DMS 273 treated with DMSO at 0.1 percent for 48 hours (cell line): ENCODE data around the gene CD300E.
"Not testable (repeated sequence)": the region's sequence is repeated elsewhere in the genome, so short reads cannot be mapped to it uniquely, and the experiment has no call there.

Source experiments
- DNase-seq: peaks from one replicate; lab custom pipeline; 2025; lab: John Stamatoyannopoulos, UW

Gene CD300E

DNA sequence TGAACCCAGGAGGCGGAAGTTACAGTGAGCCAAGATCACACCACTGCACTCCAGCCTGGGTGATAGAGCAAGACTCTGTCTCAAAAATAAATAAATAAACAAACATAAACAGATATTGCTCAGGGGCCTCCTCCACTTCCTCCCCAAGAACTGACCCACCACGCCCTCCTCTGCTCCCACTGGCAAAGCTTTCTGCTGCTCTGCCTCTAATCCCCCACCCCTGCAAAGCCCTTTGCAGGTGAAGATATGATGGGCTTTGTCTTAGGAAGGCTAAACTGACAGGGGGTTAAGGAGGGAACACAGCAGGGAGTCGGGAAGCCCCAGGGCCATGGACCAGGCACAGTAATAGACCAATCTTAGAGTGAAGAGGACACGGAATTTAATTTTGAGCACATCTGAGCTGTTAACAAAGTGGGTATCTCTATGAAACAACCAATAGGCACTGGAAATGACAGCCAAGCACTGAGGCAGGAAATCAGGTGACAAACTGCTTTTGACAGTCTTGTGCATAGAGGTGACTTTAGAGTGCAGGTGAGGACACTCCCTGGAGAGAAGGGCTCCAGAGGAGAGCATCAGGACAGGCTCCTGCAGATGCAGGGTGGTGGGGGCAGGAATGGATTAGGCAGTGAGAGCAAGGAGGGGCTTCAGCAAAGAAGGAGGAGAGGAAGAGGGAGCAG, 25.1 kb downstream of the CD300E start:
- no peak for DNase-seq

GRCh38 chr17:74597069-74597790, 26.3 kb downstream of the CD300E start:
- no peak for DNase-seq

GRCh38 chr17:74595037-74595750, 28.3 kb downstream of the CD300E start:
- DNase-seq: no peak

DNA sequence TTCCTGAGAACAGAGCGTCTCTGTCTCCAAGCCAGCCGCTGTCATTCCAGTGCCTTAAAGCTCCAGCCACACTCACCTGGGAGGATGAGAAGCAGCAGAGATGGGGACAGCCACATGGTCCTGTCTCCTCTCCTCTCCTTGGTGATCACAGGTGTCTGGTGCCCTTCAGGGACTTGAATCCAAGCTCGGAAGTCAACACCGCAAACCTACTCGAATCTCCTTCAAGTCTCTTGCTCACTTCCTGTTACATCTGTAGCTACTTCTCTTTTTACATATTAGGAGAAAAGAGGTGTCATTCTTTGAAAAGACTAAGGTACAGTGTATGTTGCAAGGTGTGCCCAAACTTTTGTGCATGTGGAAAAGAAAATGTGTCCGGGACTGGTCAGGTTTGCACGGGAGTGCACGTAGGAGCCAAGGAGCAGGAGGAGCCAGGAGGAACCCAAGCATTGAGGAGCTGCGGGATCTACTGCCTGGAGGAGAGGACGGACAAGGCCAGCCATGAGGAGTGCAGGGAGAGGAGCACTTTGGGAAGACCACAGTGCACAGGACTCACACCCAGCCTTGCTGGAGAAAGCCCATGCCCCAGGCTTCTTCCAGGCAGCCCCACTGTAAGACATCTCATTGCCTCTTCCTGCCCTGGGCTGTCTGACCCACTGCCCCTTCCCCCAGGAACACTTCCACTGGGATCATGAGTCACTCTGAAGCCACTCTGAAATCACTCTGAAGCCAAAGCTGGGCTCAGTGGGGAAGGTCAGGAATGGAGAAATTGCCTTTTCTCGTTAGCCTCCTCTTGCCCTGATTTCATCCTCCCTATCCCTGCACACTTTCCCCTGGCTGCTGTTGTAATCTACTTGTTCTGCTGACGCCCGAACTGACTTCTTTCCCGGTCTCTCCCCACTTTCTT, 31.2 kb downstream of the CD300E start, which contains the start of gene CD300LD:
Gene CD300LD (minus strand): TSS at position 197 of the 904 bp plus-strand sequence. CDS start 81 bp downstream, at position 116.
- no peak for DNase-seq

DNA sequence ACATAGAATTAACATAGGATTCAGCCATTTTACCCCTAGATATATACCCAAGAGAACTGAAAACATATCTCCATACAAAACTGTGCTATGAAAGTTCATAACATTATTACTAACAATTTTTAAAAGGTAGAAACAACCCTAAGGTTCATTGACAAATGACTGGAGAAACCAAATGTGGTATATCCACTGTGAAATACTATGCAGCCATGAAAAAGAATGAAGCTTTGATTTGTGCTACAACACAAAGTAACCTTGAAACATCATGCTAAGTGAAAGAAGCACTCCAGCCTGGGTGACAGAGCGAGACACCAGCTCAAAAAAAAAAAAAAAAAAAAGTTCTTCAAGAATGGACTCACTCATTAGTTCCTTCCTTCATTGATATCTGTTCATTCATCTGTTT, 32.0 kb downstream of the CD300E start:
- DNase-seq: no peak

DNA sequence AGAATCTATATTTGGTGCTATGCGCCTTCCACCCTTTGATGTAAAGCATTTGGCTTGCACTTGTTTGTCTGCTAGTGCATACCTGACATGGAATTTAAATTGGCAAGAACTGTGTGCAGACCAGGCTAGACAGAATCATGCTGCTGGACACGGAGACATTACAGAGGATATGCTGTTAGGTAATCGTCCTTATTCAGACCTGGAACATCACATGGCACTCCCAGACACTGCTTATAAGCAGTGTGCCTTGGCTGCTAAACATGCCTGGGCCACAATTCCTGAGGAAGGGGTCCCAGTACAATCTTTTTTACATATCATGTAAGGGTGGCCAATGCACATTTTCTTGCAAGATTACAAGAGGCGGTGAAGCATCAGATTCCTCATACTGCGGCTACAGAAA, 37.8 kb downstream of the CD300E start:
- DNase-seq: no peak

GRCh38 chr17:74584292-74585060, 39.1 kb downstream of the CD300E start:
- DNase-seq: no peak

DNA sequence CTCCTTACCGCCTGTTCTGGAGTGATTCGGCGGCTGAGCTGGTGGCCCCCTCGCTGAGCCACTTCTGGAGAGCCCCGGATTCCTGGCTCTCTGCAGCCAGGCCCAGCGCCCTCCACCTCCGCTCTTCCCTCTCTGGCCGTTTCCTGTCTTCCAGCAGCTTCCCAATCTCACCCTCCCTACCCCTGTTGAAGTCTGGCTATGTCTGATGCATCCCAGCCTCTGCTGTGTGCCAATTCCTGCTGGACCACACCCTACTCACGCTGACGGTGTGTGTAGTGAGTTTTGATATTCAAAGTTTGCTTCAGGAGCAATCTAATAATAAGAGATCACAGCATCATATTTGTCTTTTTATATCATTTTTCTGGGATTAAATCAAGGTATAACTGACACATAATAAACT, 40.9 kb downstream of the CD300E start:
- DNase-seq: no peak

DNA sequence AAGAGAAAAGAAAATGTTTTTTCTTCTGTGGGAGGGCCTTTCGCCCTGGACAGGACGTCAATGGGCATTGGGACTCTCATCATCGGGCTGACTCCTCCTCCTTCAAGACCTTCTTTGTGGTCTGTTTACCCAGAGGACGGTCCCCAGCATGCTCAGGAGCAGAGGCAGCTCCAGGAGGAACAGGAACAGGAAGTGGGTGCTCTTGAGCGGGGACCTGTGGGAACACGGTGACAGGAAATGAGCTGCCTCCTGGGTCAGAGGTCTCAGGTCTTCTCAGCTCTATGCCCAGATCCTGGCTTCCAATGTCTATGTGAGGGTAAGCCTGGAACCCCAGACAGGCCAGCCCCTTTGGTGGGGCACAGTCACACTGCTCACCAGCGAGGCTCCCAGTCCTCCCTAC, 43.6 kb downstream of the CD300E start:
- no peak for DNase-seq

DNA sequence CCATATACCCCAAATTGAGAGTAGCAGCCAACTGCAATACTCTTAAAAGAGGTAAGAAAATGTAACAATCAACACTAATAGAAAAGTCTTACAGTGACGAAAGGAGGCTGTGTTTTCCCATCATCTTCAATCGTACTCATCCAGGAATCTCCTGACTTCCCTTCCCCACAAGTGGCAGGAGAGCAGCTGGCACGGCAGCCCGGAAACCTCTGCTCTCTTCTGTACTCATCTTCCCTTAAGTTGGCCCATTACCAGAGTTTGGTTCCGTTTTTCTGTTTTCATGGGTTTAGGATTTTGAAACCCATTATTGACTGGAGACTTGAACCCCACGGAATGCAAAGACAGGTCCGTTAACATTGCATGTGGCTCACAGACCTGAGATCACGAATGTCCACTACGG, 44.6 kb downstream of the CD300E start:
- DNase-seq: no peak

- no peak for DNase-seq
Observed at GRCh38 chr17:74574489-74575142, 48.9 kb downstream of the CD300E start.

GRCh38 chr17:74573635-74574034, 49.9 kb downstream of the CD300E start:
- DNase-seq: not testable (repeated sequence)

DNA sequence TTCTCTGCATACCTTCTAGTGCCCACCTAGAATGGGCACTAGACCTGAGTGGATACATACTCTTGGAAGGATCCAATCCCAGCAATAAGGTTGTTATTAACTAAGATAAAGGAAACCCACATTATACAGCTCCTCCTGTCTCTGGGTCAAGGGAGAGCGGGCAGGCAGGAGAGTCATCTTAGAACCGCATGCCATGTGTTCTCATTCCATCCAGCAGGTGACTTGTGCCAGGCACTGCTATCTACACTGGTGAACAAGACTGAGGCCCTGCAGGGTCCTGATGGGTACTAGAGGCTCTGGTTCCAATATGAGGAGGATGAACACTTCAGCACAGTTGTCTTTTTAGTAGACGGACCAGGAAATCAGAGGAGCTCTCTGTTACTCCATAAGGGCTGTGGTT, 50.4 kb downstream of the CD300E start:
- no peak for DNase-seq

DNA sequence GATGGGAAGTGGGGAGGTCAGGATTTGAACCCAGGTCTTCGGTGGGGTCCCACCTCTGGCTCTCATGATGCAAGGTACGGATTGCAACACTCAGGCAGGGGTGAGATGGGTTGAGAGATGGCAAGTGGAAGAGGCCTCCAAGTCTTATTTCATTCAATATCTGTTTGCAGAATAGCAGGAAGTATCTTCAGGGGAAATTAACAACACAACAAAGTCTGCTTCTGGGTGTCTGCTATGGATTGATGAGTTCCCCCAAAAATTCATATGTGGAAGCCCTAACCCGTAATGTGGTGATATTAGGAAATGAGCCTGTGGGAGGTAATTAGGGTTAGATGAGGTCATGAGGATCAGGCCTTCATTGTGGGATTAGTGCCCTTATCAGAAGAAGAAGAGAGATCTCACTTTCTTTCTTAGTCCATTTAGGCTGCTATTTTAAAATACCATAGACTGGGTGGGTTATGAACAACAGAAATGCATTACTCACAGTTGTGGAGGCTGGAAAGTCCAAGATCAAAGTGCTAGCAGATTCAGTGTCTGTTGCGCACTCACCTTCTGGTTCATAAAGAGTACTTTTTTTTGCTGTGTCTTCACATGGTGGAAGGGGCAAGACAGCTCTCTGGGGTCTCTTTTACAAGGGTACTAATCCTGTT, 51.8 kb downstream of the CD300E start:
- no peak for DNase-seq

- no peak for DNase-seq
Observed at GRCh38 chr17:74569020-74570003, 54.2 kb downstream of the CD300E start.

GRCh38 chr17:74568106-74568873, 55.2 kb downstream of the CD300E start:
- no peak for DNase-seq

DNA sequence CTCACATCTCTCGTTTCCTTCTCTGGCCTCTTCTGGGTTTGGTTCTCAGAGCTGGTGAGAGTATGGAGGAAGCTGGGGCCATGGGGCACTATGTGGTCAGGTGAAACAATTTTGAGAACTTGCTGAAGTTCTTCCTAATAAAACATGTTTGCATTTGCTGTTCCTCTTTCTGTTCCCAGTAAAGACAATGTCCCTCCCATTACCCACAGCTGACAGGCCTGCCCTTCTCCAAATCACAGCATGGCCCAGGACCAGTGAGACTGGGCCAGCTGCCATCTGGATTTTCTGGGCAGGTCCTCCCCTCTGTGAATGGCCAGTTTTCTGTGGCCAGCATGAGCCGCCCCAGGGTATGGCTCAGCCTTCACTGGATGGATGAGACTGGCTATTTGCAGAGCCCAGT, 56.1 kb downstream of the CD300E start, which contains the start of gene CD300H:
Gene CD300H (minus strand): TSS at position 113 of the 400 bp plus-strand sequence.
- DNase-seq: no peak
